ENCODE results near the gene PLAAT5.

The PLAAT5 gene

GRCh38 chr11:63476618-63477017 is 14.3 kb downstream of the PLAAT5 start:
- no peak overlapping the region for H2BK120ac ChIP-seq (ENCODE audit: low read depth, low read length)
- H4K5ac ChIP-seq (ENCODE audit: low read length) = no peak overlapping the region
- no peak overlapping the region for H3K23ac ChIP-seq (ENCODE audit: low read length)
- H2AK5ac ChIP-seq (ENCODE audit: low read length) = no peak overlapping the region
- no peak overlapping the region for H2BK15ac ChIP-seq (replicated peaks; ENCODE audit: low read depth)
- H3K18ac ChIP-seq (ENCODE audit: low read length) = no peak overlapping the region
- no peak overlapping the region for H4K8ac ChIP-seq (ENCODE audit: low read depth, low read length)
- no peak overlapping the region for H3K4me2 ChIP-seq (ENCODE audit: low read length)
- no peak overlapping the region for H3K56ac ChIP-seq (ENCODE audit: low read length)
- no peak overlapping the region for H3K4ac ChIP-seq (ENCODE audit: low read depth, low read length)
- H3K4me3 ChIP-seq (ENCODE audit: low read length) = no peak overlapping the region
- H3K27me3 ChIP-seq (ENCODE audit: insufficient read depth, low read length, poor library complexity) = no peaks in the 10 kb centered on the region
- H3K4me1 ChIP-seq (ENCODE audit: control insufficient read depth, low read depth, low read length) = peaks cover 2% of the 10 kb centered on the region
- no peaks in the 10 kb centered on the region for H3K36me3 ChIP-seq (ENCODE audit: control insufficient read depth, insufficient read depth, low read length)
- H3K27ac ChIP-seq (ENCODE audit: low read depth, low read length) = no peak overlapping the region
- H3K79me2 ChIP-seq (ENCODE audit: control insufficient read depth, insufficient read depth, low read length) = no peaks in the 10 kb centered on the region
- no peak for DNase-seq
- H2BK5ac ChIP-seq (ENCODE audit: low read length) = no peak overlapping the region
- no peaks in the 10 kb centered on the region for H3K79me1 ChIP-seq (ENCODE audit: low read length)
- no peak overlapping the region for H3K9ac ChIP-seq (ENCODE audit: low read length)

DNA sequence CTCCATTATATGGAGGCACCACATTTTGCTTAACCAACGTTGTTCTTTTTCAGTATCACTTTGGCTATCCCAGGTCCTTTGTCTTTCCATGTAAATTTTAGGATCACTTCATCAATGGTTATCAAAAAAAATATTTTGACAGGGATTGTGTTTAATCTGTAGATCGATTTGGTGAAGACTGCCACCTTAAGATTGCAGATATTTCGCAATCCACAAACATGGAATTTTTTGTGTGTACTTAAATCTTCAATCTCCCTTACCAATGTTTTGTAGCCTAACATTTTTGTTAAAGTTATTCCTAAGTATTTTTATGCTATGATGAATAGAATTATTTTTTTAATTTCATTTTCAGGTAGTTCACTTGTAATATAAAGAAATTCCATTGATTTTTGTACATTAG is 18.6 kb downstream of the PLAAT5 start:
- no peak for DNase-seq
- Histone ChIP-seq H2BK120ac (ENCODE audit: low read depth, low read length) (no peak overlapping the region), H3K4me2 (ENCODE audit: low read length) (no peak overlapping the region), H3K27ac (ENCODE audit: low read depth, low read length) (no peak overlapping the region), H3K23ac (ENCODE audit: low read length) (no peak overlapping the region), H3K4me1 (ENCODE audit: control insufficient read depth, low read depth, low read length) (no peaks in the 10 kb centered on the region), H3K27me3 (ENCODE audit: insufficient read depth, low read length, poor library complexity) (no peaks in the 10 kb centered on the region), H3K18ac (ENCODE audit: low read length) (no peak overlapping the region), H2AK5ac (ENCODE audit: low read length) (no peak overlapping the region), H3K4ac (ENCODE audit: low read depth, low read length) (no peak overlapping the region), H4K8ac (ENCODE audit: low read depth, low read length) (no peak overlapping the region), H2BK5ac (ENCODE audit: low read length) (no peak overlapping the region), H3K79me2 (ENCODE audit: control insufficient read depth, insufficient read depth, low read length) (no peaks in the 10 kb centered on the region), H4K5ac (ENCODE audit: low read length) (no peak overlapping the region), H3K36me3 (ENCODE audit: control insufficient read depth, insufficient read depth, low read length) (no peaks in the 10 kb centered on the region), H2BK15ac (replicated peaks; ENCODE audit: low read depth) (no peak overlapping the region), H3K79me1 (ENCODE audit: low read length) (no peaks in the 10 kb centered on the region), H3K56ac (ENCODE audit: low read length) (no peak overlapping the region), H3K4me3 (ENCODE audit: low read length) (no peak overlapping the region), H3K9ac (ENCODE audit: low read length) (no peak overlapping the region)
- no CpG with 5 or more reads among the region's 3 CpGs for WGBS (ENCODE audit: extremely low coverage, insufficient coverage, low lambda C conversion rate)

GRCh38 chr11:63470311-63470710 is 20.7 kb downstream of the PLAAT5 start:
- no peak overlapping the region for H2AK5ac ChIP-seq (ENCODE audit: low read length)
- peak; percentile 33 for DNase-seq
- no peak overlapping the region for H3K18ac ChIP-seq (ENCODE audit: low read length)
- no peak overlapping the region for H3K23ac ChIP-seq (ENCODE audit: low read length)
- H2BK15ac ChIP-seq (replicated peaks; ENCODE audit: low read depth) = no peak overlapping the region
- no peak overlapping the region for H3K4me2 ChIP-seq (ENCODE audit: low read length)
- no peak overlapping the region for H3K4me3 ChIP-seq (ENCODE audit: low read length)
- no peaks in the 10 kb centered on the region for H3K4me1 ChIP-seq (ENCODE audit: control insufficient read depth, low read depth, low read length)
- no peak overlapping the region for H2BK5ac ChIP-seq (ENCODE audit: low read length)
- no peak overlapping the region for H2BK120ac ChIP-seq (ENCODE audit: low read depth, low read length)
- H3K56ac ChIP-seq (ENCODE audit: low read length) = no peak overlapping the region
- no peaks in the 10 kb centered on the region for H3K79me2 ChIP-seq (ENCODE audit: control insufficient read depth, insufficient read depth, low read length)
- H3K27me3 ChIP-seq (ENCODE audit: insufficient read depth, low read length, poor library complexity) = no peaks in the 10 kb centered on the region
- no peaks in the 10 kb centered on the region for H3K79me1 ChIP-seq (ENCODE audit: low read length)
- no peak overlapping the region for H3K27ac ChIP-seq (ENCODE audit: low read depth, low read length)
- no peak overlapping the region for H3K9ac ChIP-seq (ENCODE audit: low read length)
- H3K4ac ChIP-seq (ENCODE audit: low read depth, low read length) = no peak overlapping the region
- no peak overlapping the region for H4K8ac ChIP-seq (ENCODE audit: low read depth, low read length)
- no peak overlapping the region for H4K5ac ChIP-seq (ENCODE audit: low read length)
- H3K36me3 ChIP-seq (ENCODE audit: control insufficient read depth, insufficient read depth, low read length) = no peaks in the 10 kb centered on the region
- WGBS (ENCODE audit: extremely low coverage, insufficient coverage, low lambda C conversion rate) = no CpG with 5 or more reads among the region's 3 CpGs

- H4K8ac ChIP-seq (ENCODE audit: low read depth, low read length) = no peak overlapping the region
- no peak for DNase-seq
- H3K4me1 ChIP-seq (ENCODE audit: control insufficient read depth, low read depth, low read length) = peaks cover 8% of the 10 kb centered on the region
- H3K4ac ChIP-seq (ENCODE audit: low read depth, low read length) = no peak overlapping the region
- no peaks in the 10 kb centered on the region for H3K27me3 ChIP-seq (ENCODE audit: insufficient read depth, low read length, poor library complexity)
- no peak overlapping the region for H2AK5ac ChIP-seq (ENCODE audit: low read length)
- no peak overlapping the region for H3K18ac ChIP-seq (ENCODE audit: low read length)
- H2BK120ac ChIP-seq (ENCODE audit: low read depth, low read length) = no peak overlapping the region
- no peak overlapping the region for H4K5ac ChIP-seq (ENCODE audit: low read length)
- no peak overlapping the region for H3K4me2 ChIP-seq (ENCODE audit: low read length)
- H2BK5ac ChIP-seq (ENCODE audit: low read length) = no peak overlapping the region
- no peaks in the 10 kb centered on the region for H3K36me3 ChIP-seq (ENCODE audit: control insufficient read depth, insufficient read depth, low read length)
- no peak overlapping the region for H3K56ac ChIP-seq (ENCODE audit: low read length)
- no peaks in the 10 kb centered on the region for H3K79me2 ChIP-seq (ENCODE audit: control insufficient read depth, insufficient read depth, low read length)
- no peak overlapping the region for H3K4me3 ChIP-seq (ENCODE audit: low read length)
- no peaks in the 10 kb centered on the region for H3K79me1 ChIP-seq (ENCODE audit: low read length)
- no peak overlapping the region for H3K27ac ChIP-seq (ENCODE audit: low read depth, low read length)
- no peak overlapping the region for H3K23ac ChIP-seq (ENCODE audit: low read length)
- no peak overlapping the region for H3K9ac ChIP-seq (ENCODE audit: low read length)
- H2BK15ac ChIP-seq (replicated peaks; ENCODE audit: low read depth) = no peak overlapping the region
These were observed 28.8 kb downstream of the PLAAT5 start for GRCh38 chr11:63462137-63462536.

DNA sequence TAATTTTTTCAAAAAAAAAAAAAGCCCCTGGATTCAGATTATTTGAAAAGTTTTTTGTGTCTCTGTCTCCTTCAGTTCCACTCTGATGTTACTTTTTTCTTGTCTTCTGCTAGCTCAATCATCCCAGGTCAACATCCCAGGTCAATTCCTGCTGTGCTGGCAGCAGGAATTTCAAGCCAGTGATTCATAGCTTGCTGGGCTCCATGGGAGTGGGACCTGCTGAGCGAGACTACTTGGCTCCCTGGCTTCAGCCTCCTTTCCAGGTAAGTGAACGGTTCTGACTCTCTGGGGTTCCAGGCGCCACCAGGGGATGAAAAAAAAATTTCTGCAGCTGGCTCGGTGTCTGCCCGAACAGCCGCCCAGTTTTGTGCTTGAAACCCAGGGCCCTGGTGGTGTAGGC is 31.4 kb downstream of the PLAAT5 start:
- peak overlapping the region; percentile 1 for H4K8ac ChIP-seq (ENCODE audit: low read depth, low read length)
- no peak overlapping the region for H4K5ac ChIP-seq (ENCODE audit: low read length)
- H3K56ac ChIP-seq (ENCODE audit: low read length) = peak overlapping the region; percentile 68
- no peak overlapping the region for H3K4me3 ChIP-seq (ENCODE audit: low read length)
- H3K18ac ChIP-seq (ENCODE audit: low read length) = peak overlapping the region; percentile 98
- H2BK5ac ChIP-seq (ENCODE audit: low read length) = peak overlapping the region; percentile 95
- H3K9ac ChIP-seq (ENCODE audit: low read length) = peak overlapping the region; percentile 17
- no CpG with 5 or more reads among the region's 6 CpGs for WGBS (ENCODE audit: extremely low coverage, insufficient coverage, low lambda C conversion rate)
- H3K27ac ChIP-seq (ENCODE audit: low read depth, low read length) = peak overlapping the region; percentile 80
- H3K36me3 ChIP-seq (ENCODE audit: control insufficient read depth, insufficient read depth, low read length) = no peaks in the 10 kb centered on the region
- H2BK15ac ChIP-seq (replicated peaks; ENCODE audit: low read depth) = no peak overlapping the region
- DNase-seq = peak; percentile 96
- H3K23ac ChIP-seq (ENCODE audit: low read length) = no peak overlapping the region
- H3K27me3 ChIP-seq (ENCODE audit: insufficient read depth, low read length, poor library complexity) = no peaks in the 10 kb centered on the region
- peaks cover 8% of the 10 kb centered on the region for H3K4me1 ChIP-seq (ENCODE audit: control insufficient read depth, low read depth, low read length)
- H2AK5ac ChIP-seq (ENCODE audit: low read length) = no peak overlapping the region
- no peak overlapping the region for H3K4me2 ChIP-seq (ENCODE audit: low read length)
- H3K79me2 ChIP-seq (ENCODE audit: control insufficient read depth, insufficient read depth, low read length) = no peaks in the 10 kb centered on the region
- no peaks in the 10 kb centered on the region for H3K79me1 ChIP-seq (ENCODE audit: low read length)
- H2BK120ac ChIP-seq (ENCODE audit: low read depth, low read length) = peak overlapping the region; percentile 89
- peak overlapping the region; percentile 86 for H3K4ac ChIP-seq (ENCODE audit: low read depth, low read length)

DNA sequence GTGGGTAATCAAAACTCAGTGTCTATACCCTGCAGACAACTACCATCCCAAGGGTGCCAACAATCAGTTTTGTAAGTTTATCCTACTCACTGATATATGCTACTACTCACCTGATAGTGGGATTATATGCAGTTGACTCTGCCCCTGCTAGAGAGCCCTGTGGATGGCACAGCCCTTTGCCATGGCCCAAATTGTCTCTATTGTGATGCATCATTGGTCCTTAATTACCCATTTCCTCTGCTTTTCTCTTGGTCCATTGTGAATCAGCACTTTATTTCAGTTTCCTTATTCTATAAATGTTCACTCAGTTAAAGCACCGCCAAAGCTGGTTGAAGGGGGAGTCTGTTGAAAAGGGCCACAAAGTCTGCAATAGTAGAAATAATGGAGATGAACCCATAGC is 42.3 kb downstream of the PLAAT5 start:
- no peak overlapping the region for H2BK15ac ChIP-seq (replicated peaks; ENCODE audit: low read depth)
- H3K56ac ChIP-seq (ENCODE audit: low read length) = no peak overlapping the region
- peaks cover 2% of the 10 kb centered on the region for H3K4me1 ChIP-seq (ENCODE audit: control insufficient read depth, low read depth, low read length)
- H3K36me3 ChIP-seq (ENCODE audit: control insufficient read depth, insufficient read depth, low read length) = no peaks in the 10 kb centered on the region
- H3K27me3 ChIP-seq (ENCODE audit: insufficient read depth, low read length, poor library complexity) = no peaks in the 10 kb centered on the region
- H4K8ac ChIP-seq (ENCODE audit: low read depth, low read length) = peak overlapping the region; percentile 28
- no peak overlapping the region for H2BK5ac ChIP-seq (ENCODE audit: low read length)
- no peaks in the 10 kb centered on the region for H3K79me1 ChIP-seq (ENCODE audit: low read length)
- no peak overlapping the region for H3K4me2 ChIP-seq (ENCODE audit: low read length)
- no peak overlapping the region for H2AK5ac ChIP-seq (ENCODE audit: low read length)
- no peak overlapping the region for H3K18ac ChIP-seq (ENCODE audit: low read length)
- WGBS (ENCODE audit: extremely low coverage, insufficient coverage, low lambda C conversion rate) = no CpG with 5 or more reads among the region's 1 CpG
- no peak overlapping the region for H4K5ac ChIP-seq (ENCODE audit: low read length)
- H3K4ac ChIP-seq (ENCODE audit: low read depth, low read length) = no peak overlapping the region
- no peak overlapping the region for H3K23ac ChIP-seq (ENCODE audit: low read length)
- H3K4me3 ChIP-seq (ENCODE audit: low read length) = no peak overlapping the region
- H2BK120ac ChIP-seq (ENCODE audit: low read depth, low read length) = no peak overlapping the region
- H3K9ac ChIP-seq (ENCODE audit: low read length) = no peak overlapping the region
- peak; percentile 18 for DNase-seq
- H3K79me2 ChIP-seq (ENCODE audit: control insufficient read depth, insufficient read depth, low read length) = no peaks in the 10 kb centered on the region
- no peak overlapping the region for H3K27ac ChIP-seq (ENCODE audit: low read depth, low read length)
